HG03432 (cell line): Measurements from ENCODE around the gene ZNF783.
"Not testable (repeated sequence)": the region's sequence is repeated elsewhere in the genome, so short reads cannot be mapped to it uniquely, and the experiment has no call there.

Source experiments
- ATAC-seq: cut with Tn5 transposase; IDR thresholded peaks from one replicate; pipeline ENCODE4 v1.9.1; 2021; ENCODE audit warnings: mild to moderate bottlenecking, moderate library complexity; ENCODE audit not compliant: unreplicated experiment

ZNF783 gene

GRCh38 chr7:149295481-149295850 is 33.5 kb downstream of the ZNF783 start:
- no peak for ATAC-seq

- no peak for ATAC-seq
Measured at GRCh38 chr7:149296368-149296767, 34.4 kb downstream of the ZNF783 start.

- no peak for ATAC-seq
Measured at GRCh38 chr7:149297034-149297755, 35.2 kb downstream of the ZNF783 start.

GRCh38 chr7:149300620-149301285 is 38.8 kb downstream of the ZNF783 start:
- no peak for ATAC-seq

- ATAC-seq, result no peak
Measured at GRCh38 chr7:149302222-149302621, 40.2 kb downstream of the ZNF783 start.

- ATAC-seq, result no peak
Measured at GRCh38 chr7:149302865-149303264, 40.9 kb downstream of the ZNF783 start.

- ATAC-seq, result no peak
Measured at GRCh38 chr7:149304006-149304405, 42.0 kb downstream of the ZNF783 start.

- ATAC-seq, result no peak
Measured at GRCh38 chr7:149306854-149307253, 44.9 kb downstream of the ZNF783 start.

- ATAC-seq, result no peak
Measured at GRCh38 chr7:149307775-149308501, 45.9 kb downstream of the ZNF783 start.

GRCh38 chr7:149310113-149310836 is 48.3 kb downstream of the ZNF783 start:
- peak; percentile 79 for ATAC-seq

GRCh38 chr7:149310990-149311573 is 49.1 kb downstream of the ZNF783 start:
- ATAC-seq, result no peak

- no peak for ATAC-seq
Measured at GRCh38 chr7:149313981-149314380, 52.0 kb downstream of the ZNF783 start.

- no peak for ATAC-seq
Measured at GRCh38 chr7:149316606-149317005, 54.6 kb downstream of the ZNF783 start.

- no peak for ATAC-seq
Measured at GRCh38 chr7:149317496-149317895, 55.5 kb downstream of the ZNF783 start.

GRCh38 chr7:149317986-149318672 is 56.1 kb downstream of the ZNF783 start:
- ATAC-seq, result no peak

GRCh38 chr7:149319376-149319775 is 57.4 kb downstream of the ZNF783 start:
- no peak for ATAC-seq

- no peak for ATAC-seq
Measured at GRCh38 chr7:149320313-149321124, 58.5 kb downstream of the ZNF783 start.

- not testable (repeated sequence) for ATAC-seq
Measured at GRCh38 chr7:149321125-149321905, 59.3 kb downstream of the ZNF783 start.
